T-helper 2 cell (primary cell): ENCODE results near the gene DISC1.
"Not testable (repeated sequence)": the region's sequence is repeated elsewhere in the genome, so short reads cannot be mapped to it uniquely, and the experiment has no call there.

Source experiments
- DNase-seq, 5 experiments: peaks; one replicate each; pipeline versions ENCODE4 v3.0.0 to v3.0.0-alpha.2; 2012 to 2022

The DISC1 gene

GRCh38 chr1:231735941-231736340 lies 109.4 kb downstream of the DISC1 start:
- DNase-seq: no peak

- no peak for DNase-seq
These were observed 109.9 kb downstream of the DISC1 start for GRCh38 chr1:231736464-231736863.

- DNase-seq: no peak
These were observed 112.0 kb downstream of the DISC1 start for GRCh38 chr1:231738554-231738953.

GRCh38 chr1:231743966-231744365 lies 117.4 kb downstream of the DISC1 start:
- DNase-seq: no peak

DNA sequence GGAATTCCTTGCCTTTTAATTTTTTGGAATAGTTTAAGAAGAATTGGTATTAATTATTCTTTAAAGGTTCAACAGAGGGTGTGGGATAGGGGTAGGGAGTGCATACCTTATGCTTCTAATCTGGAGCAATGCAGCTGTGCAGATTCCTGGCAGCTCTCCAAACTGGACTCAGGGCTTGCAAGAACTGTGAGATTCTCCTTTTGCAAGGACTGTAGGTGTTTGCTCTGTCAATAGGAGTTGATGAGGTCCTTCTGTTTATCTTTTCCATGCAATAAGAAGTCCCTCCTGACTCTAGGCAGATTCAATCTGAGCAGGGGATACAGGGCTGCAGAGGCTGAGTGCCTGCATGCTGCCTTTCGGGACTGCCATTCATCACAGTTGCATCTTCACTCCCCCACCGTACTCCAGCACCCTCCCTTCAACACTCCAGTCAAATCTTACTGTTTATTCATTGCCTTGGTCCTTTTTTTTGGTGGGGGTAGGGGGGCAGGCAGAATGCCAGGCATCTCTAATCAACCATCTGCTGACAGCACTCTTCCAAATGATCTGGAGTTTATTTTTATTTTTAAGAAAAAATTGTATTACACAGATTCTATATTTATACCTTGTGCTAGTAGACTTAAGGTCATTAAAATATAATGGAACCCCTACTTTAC lies 122.3 kb downstream of the DISC1 start:
- DNase-seq: no peak

- no peak for DNase-seq
These were observed 123.7 kb downstream of the DISC1 start for GRCh38 chr1:231750296-231750695.

DNA sequence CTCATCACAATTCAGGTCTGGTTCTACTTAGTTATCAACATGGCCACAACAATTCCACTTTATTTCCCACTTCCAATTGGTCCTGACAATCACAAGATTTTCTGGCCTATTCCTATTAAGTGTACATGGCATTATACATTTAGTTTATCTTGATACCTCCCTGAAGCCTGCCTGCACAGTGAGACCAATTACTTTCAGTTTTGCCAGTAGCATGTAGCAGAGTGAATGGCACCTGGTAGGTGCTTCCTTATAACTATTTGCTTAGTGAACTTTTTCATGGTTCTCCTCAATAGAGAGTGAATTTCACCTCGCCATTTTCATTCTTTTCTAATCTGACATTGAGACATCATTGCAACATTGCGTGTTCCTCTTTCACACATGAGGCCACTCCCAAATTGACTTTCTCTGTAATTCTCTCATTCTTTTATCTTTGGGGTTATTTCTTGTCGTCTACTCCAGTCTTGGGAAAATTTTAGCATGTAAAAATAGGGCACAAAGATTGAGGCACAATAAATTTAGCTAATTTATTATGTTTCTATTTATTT lies 124.3 kb downstream of the DISC1 start:
- no peak for DNase-seq

DNA sequence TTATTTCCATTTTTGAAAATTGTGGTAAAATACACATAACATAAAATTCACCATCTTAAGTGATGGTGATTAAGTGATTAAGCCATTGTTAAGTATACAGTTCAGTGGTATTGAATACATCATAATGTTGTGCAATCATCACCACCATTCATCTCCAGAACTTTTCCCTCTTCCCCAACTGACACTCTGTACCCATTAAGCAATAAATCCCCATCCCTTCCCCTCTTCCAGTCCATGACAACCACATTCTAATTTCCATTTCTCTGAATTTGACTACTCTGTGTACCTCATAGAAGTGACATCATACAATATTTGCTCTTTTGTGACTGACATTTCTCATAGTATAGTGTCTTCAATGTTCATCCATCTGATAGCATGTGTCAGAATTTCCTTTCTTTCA lies 124.8 kb downstream of the DISC1 start:
- DNase-seq: no peak

- DNase-seq: no peak
These were observed 126.7 kb downstream of the DISC1 start for GRCh38 chr1:231753313-231753712.

- DNase-seq: no peak
These were observed 130.5 kb downstream of the DISC1 start for GRCh38 chr1:231757101-231757404.

- DNase-seq: no peak
These were observed 131.2 kb downstream of the DISC1 start for GRCh38 chr1:231757759-231758158.

- DNase-seq: no peak
These were observed 134.7 kb downstream of the DISC1 start for GRCh38 chr1:231761252-231761651.

DNA sequence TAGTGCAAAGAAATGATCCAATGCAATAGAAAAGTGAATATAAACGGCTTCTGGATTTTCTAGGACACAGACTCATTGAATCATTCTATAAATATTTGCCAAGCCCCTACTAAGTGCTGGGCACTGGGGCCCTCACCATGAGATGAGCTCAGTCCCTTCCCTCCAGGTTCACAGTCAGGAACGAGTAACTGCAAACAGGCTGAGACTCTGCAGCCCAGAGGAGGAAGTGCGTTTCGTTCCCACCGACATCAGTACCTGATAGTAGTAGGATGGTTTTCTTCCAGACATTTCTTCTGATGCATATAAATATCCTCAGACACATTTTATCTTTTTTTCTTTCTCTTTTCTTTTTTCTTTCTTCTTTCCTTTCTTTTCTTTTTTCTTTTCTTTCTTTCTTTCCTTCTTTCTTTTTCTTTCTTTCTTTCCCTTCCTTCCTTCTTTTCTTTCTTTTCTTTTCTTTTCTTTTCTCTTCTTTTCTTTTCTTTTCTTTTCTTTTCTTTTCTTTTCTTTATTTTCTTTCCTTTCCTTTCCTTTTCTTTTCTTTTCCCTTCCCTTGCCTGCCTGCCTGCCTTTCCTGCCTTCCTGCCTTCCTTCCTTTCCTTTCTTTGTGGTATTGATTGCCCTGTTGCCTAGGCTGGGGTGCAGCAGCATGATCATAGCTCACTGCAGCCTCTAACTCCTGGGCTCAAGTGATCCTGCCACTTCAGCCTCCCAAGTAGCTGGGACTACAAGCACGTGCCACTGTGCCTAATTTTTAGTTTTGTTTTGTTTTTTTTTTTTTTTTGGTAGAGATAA lies 135.4 kb downstream of the DISC1 start:
- no peak for DNase-seq

GRCh38 chr1:231763456-231763855 lies 136.9 kb downstream of the DISC1 start:
- DNase-seq: no peak

- DNase-seq: not testable (repeated sequence)
These were observed 139.2 kb downstream of the DISC1 start for GRCh38 chr1:231765825-231766224.

- no peak for DNase-seq
These were observed 140.9 kb downstream of the DISC1 start for GRCh38 chr1:231767471-231767870.

- DNase-seq: no peak
These were observed 141.8 kb downstream of the DISC1 start for GRCh38 chr1:231768416-231768815.

DNA sequence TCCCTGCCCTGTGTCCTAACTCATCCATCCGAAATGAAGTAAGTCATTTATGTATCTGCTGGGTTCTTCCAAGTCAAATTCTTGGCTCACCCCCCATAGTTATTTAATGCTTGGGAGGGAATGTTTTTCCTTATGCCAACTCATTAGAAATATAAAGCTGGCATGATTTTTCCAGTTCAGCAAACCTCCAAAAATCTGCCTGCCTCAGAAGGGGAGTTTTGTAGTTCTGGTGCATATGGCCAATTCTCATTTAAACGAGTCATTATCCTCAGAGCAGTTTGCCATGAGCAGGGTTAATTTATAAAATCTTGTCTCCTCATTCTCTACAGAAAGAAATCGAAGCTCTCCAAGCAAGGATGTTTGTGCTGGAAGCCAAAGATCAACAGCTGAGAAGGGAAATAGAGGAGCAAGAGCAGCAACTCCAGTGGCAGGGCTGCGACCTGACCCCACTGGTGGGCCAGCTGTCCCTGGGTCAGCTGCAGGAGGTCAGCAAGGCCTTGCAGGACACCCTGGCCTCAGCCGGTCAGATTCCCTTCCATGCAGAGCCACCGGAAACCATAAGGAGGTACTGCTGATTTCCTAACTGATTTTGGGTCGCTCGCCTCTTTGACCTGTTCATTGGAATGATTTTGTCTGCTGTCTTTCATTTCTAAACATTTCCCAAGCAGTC lies 144.1 kb downstream of the DISC1 start:
- DNase-seq: no peak

- DNase-seq: no peak
These were observed 148.2 kb downstream of the DISC1 start for GRCh38 chr1:231774719-231775335.

DNA sequence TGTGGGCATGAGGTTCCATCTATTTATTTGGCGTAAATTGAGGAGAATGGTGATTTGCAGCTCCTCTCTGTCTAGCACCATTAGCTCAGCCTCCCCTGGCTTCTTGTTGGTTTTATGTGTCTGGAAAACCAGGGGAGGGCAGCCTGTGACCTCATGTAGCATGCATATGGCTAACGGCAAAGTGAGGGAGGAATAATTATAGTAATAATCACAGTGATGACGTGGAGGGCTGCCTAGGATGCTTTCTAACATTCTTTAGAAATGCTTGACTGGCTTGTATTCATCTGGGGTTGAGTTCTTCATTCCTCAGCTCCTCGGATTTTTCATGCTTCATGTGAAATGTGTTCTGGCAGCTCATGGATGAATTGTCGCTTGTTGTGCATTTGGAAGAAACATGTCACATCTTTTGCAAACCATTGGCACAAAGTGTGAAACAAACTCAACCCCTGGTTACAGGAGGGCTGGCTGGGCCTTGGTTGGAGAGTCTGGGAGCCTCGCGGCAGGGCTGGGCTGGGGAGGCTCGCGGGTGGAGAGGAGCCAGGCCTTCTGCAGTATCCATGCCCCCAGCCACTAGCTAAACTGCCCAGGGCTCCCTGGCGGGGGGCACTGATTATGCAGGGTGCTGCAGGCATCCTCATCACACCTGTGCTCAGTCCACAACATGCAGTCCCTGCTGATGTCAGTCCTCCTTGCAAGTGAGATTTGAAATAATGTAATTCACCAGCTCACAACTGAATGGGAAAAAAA lies 149.6 kb downstream of the DISC1 start:
- no peak for DNase-seq

DNA sequence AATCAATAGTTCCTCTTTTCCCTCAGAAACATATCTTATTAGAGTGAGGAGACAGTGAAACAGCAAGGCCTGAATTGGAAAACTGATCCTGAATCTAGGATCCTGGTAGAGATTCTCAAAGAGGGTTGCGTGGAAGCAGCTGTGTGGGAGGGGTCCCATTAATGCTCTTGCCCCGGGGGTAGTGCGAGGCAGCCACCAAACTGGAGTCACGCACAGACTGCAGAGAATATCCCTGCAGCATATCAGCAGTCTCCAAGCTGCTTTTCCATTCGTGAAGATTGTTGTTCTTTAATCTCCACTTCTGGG lies 150.1 kb downstream of the DISC1 start:
- no peak for DNase-seq

DNA sequence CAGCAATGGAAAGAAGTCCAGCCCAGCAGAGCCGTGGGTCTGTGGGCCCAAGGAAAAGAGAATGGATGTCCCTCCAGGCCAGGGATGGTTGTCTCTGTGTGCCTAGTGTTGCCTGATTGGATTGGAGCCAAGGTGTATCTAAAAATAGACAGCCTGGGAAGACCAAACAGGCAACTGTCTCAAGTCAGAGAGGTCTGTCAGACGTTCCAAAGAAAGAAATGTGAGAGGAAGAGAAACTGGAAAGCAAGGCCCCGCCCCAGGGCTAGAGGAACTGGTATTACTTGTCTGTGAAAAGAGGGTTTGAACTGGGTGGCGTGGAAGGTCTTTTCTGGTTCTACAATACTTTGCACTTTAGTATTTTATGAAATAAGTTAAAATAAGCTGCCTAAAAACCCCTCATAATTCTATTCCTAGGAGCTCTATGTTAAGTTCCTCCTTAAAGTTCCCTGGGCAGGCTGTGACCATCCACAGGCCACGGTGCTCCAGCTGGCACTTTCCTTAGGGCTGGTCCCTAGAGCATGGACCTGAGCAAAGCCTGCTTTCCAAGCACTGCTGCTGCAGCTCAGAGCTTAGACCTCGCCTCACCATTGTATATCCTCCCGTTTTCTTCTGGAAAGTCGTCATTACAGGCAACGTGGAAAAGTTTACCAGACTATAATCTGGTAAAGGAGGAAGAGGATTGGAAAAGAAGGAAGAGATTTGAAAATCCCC lies 151.6 kb downstream of the DISC1 start:
- no peak for DNase-seq
